NOMO-1 (cell line): ENCODE results near the gene RAB24.
"Not testable (repeated sequence)": the region's sequence is repeated elsewhere in the genome, so short reads cannot be mapped to it uniquely, and the experiment has no call there.

Experiments used
- DNase-seq, 2 experiments: peaks; one replicate each; lab custom pipeline; 2025; ENCODE audit not compliant: unreplicated experiment in 2 of 2; lab: John Stamatoyannopoulos, UW

Gene RAB24

GRCh38 chr5:177296581-177296980, 6.9 kb downstream of the RAB24 start:
- DNase-seq = no peak

- peak in 1 of 2 experiments; percentile 14 for DNase-seq
These were observed 7.6 kb downstream of the RAB24 start for GRCh38 chr5:177295924-177296323.

GRCh38 chr5:177294632-177295031, 8.9 kb downstream of the RAB24 start:
- DNase-seq = no peak

GRCh38 chr5:177293819-177294581, 9.5 kb downstream of the RAB24 start:
- DNase-seq = no peak

- no peak for DNase-seq
These were observed 11.8 kb downstream of the RAB24 start for GRCh38 chr5:177291735-177292134.

- DNase-seq = no peak
These were observed 12.5 kb downstream of the RAB24 start for GRCh38 chr5:177290816-177291596.

GRCh38 chr5:177288191-177288590, 15.3 kb downstream of the RAB24 start:
- no peak for DNase-seq

- DNase-seq = no peak
These were observed 26.6 kb downstream of the RAB24 start for GRCh38 chr5:177276886-177277285.

GRCh38 chr5:177275883-177276282, 27.6 kb downstream of the RAB24 start:
- no peak for DNase-seq

- DNase-seq = no peak
These were observed 32.4 kb downstream of the RAB24 start for GRCh38 chr5:177271113-177271512.

- no peak for DNase-seq
These were observed 32.9 kb downstream of the RAB24 start for GRCh38 chr5:177270653-177271052.

GRCh38 chr5:177269976-177270375, 33.5 kb downstream of the RAB24 start:
- DNase-seq = no peak

GRCh38 chr5:177269232-177269895, 34.2 kb downstream of the RAB24 start:
- no peak for DNase-seq

- no peak for DNase-seq
These were observed 38.1 kb downstream of the RAB24 start for GRCh38 chr5:177265395-177265794.

- DNase-seq = no peak
These were observed 39.3 kb downstream of the RAB24 start for GRCh38 chr5:177264178-177264577.

GRCh38 chr5:177261510-177261909, 42.0 kb downstream of the RAB24 start:
- no peak for DNase-seq

- no peak for DNase-seq
These were observed 42.6 kb downstream of the RAB24 start for GRCh38 chr5:177260961-177261360.

- DNase-seq = not testable (repeated sequence)
These were observed 44.8 kb downstream of the RAB24 start for GRCh38 chr5:177258711-177259110.

GRCh38 chr5:177256296-177256695, 47.2 kb downstream of the RAB24 start:
- DNase-seq = no peak

- DNase-seq = no peak
These were observed 50.3 kb downstream of the RAB24 start for GRCh38 chr5:177253252-177253651.
